NCI-H446 treated with DMSO at 0.1 percent for 48 hours (cell line): ENCODE results near the gene KLHL22.

Experiments
- DNase-seq: peaks from one replicate; lab custom pipeline; 2025; lab: John Stamatoyannopoulos, UW

KLHL22 gene

DNA sequence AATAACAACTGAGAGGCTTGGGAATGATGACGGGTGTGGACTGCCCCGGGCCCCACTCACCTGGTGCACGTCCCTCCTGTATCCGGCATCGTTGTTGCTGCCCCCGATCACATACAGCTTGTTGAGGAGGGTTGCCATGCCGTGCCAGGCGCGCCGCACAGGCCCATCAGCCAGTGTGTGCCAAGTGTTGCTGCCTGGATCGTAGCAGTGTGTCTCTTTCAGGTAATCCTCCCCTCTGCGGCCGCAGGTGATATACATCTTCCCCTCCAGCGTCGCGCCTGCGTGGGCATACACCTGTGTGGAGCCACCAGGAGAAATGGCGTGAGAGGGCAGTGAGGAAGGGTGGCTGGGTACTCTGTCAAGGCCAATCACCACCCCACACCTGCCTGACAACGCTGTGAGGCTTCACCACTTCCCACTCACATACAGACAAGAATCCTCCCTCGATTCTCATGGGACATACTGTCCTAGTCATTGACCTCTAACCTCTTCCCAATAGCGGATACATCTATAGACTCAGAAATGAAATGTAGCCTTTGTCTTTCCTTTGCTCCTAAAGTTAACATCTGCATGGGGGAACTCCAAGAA, 49.1 kb downstream of the KLHL22 start:
- DNase-seq: no peak

DNA sequence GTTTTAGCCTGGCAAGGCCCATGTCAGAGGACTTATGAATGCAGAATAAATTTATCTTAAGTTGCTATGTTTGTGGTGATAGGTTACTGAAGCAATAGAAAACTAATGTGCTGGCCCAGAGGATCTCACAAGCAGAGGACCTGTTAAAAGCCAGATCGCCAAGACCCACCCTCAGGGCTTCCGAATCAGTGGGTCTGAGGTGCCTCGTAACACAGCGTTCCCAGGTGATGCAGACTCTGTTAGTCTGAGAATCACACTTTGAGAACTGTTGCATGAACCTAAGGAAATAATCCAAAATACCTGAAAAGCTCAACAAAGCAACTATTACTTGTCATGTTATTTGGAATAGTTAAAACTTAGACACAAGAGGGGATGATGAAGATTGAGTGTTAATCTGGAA, 51.3 kb downstream of the KLHL22 start:
- no peak for DNase-seq

DNA sequence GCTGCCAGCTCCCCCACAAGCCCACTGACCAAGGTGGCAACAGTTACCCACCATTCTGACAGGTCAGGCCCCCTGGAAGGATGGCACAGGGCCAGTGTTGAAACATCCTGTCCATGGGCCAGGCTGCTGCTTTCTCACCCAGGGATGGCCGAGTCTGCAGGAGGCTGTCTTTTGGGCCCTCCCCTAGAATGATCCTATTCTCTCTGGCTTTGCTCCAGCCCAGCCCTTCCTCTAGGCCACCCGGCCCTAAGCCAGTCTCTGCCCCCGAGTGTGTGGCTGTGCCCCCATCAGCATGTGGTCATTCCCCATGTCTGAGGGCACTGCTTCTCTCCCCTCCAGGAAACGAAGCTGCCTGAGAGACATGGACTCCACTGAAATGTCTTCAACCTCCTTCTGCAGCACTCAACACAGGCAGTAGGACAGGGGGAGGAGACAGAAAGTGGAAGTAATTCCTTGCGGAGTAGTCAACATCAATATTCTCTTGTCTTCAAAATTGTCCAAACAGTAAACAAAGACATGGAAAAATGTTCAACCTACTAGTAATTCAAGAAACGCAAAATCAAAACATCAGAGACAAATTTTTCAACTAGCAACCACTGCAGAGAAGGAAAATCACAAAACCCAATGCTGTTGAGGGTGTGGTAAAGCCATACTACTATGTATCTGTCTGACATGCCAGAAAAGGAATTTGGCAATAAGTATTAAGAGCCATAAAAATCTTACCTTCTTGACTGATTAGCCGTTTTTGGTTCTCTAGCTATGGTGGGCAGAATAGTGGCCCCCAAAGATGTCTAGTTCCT, 52.9 kb downstream of the KLHL22 start:
- no peak for DNase-seq

DNA sequence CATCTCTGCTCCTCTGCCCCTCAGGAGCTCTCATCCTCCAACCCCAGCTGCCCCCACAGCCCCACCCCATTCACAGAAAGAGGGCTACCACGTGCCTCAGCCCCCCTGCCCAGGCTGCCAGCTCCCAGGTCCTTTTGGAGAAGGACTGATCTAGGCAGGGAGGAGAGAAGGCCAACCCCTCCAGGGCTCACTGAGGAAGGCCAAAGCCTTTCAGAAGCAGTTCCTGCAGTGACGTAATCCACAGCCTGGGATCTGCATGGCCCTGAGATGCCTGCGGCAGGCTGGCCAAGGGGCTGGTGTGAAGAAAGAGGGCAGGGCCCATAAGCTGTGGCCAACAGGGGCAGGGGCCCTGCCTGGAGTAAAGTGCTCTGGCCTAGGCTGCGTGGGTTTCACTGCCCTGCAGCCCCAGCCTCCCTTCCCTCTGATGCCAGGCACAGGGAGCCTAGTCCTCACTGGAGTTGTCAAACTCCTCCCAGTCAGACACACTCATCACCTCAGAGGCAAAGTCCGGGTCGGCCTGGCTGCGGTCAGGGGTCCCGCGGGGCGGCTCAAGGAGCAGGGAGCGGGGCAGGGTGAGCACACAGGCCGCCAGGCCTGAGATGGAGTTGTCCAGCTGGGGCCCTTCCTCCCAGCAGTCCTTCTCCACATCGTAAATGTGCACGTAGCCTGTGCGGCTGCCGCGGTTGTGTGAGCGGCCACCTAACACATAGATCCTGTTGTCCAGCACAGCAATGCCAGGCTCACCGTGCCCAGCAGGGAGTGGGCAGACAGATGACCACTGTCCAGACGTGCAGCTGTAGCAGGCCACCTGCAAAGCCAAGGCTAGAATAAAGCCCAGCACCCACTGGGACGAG, 53.7 kb downstream of the KLHL22 start:
- no peak for DNase-seq

DNA sequence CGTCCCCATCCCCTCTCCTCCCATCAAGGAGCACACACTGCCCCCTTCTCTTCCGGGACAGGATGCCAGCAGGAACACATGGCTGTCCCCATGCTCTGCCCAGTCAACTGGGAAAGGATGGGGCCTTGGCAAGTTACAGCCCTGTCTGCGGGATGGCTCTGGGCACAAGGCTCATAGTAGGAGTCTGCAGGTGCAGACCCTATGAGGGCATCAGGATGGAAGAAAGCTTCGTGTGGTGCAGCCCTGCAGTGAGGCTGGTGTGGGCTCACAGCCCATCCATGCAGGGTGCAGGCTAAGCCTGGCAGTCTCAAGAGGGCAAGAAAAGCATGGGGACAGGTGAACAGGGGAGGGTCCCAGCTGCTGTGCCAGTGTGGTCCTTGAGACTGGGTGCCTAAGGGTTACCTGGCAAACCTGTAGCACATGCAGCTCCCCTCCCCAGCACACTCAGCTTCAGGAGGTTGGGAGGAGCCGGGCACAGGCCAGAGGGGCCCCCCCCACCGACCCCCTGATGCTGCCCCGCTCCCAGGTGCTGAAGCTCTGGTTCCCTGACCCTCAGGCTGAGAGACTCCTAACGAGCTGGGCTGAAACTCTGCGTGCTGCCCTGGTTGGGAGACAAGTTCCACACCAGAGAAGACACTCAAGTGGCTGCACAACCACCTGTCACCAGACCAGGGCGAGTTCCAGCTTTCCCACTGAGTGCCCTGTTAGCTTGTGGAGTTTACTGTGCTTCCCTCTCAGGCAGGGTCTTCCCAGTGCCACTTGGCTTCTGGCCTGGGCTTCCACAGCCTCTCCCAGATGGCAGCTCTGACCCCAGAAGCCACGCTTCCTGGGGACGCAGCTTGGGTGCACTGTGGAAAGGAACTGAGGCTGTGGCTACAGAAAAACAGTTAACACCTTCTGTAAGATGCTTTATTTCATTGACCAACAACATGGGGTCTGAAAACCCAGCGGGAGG, 54.7 kb downstream of the KLHL22 start:
- DNase-seq: no peak

DNA sequence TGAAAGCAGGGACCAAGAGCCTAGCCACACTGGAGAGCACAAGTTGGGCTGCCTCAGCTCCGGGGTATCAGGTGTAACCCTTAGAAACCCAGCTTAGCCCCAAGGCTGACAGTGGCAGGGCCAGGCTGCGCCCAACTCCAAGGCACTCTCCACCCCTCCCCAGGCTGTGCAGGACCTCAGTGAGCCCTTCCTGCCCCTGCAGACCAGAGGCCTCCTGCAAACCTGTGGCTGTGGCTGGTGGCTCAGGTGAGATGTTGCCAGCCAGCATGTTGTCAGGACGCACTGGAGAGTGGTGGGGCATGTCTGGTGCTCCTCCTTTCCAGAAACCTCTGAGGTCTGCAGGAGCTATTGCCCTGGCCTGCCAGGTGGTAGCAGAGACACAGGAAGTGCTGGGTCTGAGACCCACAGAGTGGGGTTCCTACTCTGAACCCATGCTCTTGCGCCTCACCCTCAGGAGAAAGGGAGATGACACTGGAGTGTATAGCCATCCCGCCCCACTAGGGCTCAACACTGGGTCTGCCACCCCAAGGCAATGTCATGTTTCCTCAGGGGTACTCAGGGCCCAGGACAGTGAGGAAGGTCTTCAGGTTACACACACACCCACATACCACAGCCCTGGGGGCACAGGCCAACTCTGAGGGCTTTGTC, 55.5 kb downstream of the KLHL22 start:
- DNase-seq: no peak

DNA sequence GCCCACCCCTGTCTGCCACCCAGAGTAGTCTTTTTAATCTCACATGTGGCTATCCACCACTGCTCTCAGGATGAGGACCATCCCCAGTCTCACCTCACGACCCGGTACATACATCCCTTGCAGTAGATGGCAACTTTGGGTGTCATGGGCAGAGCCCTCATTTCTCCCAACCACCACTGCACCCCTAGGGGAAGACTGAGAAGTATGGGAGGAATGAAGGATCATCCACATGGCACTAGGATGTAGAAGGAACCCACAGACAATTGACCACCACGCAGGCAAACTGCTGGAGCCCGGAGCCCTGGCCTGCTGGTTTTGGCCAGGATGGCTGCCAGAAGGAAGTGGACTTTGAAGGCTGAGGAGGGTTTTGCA, 56.1 kb downstream of the KLHL22 start:
- no peak for DNase-seq

DNA sequence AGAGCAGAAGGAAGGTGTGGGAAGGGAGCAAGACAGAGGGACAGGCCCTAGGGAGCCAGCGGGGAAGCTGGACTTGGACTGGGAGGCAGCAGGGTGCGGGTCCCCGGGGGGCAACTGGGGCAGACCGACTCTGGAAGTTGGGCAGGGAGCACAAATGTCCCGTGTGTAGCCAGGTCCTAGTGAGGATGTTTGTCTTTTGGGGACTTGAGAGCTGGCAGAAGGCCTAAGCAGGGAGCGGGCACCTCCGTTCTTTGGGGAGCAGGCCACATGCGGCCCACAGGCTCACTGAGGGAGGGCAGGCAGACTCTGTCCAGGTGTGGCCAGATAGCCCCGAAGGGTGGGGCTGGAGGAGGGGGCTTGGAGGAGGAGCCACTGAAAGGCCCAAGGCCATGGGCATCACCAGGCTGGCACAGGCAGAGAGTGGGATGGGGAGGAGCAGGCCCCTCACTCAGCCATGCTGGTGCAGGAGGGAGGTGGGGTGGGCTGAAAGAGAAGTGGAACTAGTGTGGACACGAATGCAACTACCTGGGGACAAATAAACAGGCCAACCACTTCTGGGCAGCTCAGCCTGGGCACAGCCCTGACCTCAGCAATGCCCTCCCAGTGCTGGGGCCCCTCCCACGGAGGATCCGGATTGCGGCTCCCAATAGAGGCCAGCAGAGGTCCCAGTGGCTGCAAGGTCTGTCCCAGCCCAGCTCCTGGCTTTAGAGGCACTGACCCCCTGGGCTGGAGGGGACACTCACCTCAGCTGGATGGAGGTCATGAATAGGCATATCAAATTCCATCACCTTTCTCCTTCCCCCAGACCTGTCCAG, 56.7 kb downstream of the KLHL22 start:
- no peak for DNase-seq

DNA sequence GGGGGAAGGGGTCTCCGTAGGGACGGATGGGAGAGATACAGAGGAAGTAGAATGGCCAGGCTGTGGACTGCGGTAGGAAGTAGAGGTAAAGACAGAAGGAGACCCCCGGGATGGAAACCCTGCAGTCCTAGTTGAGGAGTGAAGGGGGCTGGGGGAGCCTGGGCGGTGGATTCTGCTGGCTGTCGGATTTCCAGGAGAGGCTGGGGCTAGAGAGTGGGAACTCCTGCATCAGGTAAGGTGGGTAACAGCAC, 57.2 kb downstream of the KLHL22 start:
- no peak for DNase-seq

DNA sequence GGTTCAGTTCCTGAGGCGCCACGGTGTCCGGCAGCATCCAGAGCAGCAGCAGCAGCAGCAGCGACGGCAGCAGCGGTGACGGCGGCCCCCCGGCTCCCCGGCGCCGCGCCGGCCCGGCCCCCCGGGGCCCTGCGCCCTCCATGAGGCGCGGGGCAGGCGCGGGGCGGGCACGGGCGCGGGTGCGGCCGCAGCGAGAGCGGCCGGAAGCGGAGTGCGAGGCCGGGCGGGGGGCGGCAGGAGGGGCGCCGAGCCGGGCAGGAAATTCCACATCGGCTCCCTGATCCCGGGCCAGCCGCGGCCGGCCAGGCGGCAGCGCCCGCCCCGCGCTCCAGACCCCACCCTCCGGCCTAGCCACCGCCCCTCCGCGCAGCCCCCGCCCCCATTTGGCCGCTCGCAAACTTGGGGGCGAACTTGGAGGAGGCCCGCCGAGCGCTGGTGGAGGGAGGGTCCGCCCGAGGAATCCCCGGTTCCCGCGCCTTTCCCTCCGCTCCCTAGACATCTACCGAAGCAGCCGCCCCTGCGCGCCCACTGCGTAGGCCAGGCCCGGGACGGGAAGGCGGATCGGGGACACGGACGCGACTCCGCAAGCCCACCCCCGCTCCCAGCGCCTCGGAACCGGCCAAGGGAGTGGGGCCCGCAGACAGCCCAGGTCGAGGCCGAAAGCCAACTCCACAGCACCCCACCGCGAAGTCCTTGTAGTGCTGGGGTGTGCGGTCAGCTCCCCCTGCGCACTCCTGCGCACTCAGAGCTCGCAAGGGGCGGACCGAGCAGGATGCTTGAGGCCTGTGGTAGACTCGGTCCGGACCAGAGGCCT, 57.8 kb downstream of the KLHL22 start, which contains the start of gene SCARF2:
Gene SCARF2, minus strand, starts transcription at position 213 of the 814 bp plus-strand sequence. Its CDS starts 71 bp downstream, at position 142.
- DNase-seq: no peak

DNA sequence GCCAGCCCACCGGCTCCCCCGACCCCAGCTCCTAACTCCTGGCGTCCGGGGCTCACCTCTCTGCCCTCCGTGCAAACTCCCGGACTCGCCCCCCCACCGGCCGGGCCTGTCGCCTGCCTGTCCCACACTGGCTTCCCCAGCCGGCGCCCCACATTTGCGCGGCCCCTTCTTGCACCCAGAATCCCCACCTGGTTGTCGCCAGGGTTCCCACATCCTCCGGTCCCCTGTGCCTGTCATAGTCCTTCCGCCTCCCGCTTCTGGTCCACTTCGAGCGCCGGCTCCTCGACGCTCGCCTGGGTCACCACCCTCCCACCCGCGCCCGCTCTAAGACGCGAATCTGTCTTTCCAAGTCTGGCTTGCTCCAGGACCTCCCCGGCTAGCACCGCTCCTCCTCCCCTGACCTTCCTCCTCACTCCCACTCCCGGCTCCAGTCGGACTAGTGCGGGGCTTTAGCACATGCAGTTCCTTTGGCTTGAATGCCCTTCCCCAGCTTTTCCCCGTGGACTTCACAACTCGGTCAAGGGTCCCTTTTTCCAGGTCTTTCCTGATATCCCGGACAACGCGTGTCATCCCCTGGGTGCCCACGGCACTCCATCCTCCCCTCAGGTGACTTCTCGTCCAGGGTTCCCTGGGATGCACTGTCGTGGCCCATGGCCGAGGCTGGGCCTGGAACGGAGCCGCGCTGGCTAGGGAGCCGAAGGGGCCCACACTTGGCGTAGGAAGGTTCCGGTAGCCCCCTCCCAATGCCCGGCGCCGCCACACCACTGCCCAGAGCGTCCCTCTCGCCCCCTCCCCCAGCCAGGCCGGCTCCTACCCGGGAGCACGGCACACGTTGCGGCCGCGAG, 58.6 kb downstream of the KLHL22 start:
- DNase-seq: no peak

DNA sequence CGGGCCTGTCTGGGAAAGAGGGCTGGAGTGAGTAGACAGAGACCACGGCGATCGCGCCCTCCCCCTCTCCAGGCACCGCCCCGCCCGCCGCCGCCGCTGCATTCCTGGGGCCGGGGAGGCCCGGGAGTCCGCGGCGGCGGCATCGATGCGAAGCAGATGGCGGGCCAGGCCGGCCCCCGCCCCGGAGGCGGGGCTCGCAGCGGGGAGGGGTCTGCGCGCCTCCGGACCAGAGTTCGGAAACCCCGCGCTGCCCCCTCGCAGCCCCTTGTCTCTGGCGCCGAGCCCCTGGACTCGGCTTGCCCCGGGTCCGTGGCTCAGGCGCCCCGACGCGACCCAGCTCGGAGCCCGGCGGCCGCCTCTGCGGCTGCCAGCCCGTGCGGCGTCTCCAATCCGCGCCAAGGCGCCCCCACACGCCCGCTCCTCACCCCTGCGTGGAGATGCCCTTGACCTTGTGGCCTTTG, 59.3 kb downstream of the KLHL22 start:
- DNase-seq: no peak

DNA sequence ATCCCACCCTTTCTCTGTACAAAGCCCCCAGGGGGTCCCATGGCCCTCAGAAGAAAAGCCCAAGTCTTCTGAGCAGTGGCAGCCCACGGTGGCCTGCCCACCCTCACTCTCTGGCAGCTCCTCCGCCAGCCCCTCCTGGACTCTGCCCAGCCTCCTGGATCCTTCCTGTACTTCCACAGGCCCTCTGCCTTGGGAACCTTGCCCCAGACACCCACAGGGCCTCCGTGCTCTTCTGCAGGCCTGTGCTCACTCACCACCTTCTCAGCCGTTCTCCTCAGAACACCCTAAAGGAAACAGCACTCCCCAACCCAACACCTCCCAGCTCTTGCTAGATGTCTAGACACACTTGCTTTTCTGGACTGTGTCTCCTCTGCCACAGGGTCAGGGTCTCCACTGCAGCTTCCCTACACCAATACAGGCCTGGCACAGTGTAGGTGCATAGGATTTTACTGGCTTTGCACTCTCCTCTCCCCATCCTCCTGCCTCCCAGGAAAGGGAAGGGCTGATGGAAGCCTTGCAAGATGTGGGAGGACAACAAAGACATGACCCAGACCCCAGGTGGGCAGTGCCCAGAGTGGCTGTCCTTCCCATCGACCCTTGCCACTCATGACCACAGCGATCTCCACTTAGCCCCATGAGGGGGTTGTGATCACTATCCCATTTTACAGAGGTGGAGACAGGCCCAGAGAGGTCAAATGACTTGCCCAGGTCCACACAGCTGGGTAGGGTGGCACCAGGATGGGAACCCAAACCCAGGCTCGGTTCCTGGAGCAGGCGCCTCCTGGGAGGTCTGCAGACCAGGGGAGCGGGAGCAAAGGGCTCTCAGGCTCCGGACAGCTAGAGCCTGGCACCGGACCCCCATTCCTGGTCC, 59.9 kb downstream of the KLHL22 start:
- DNase-seq: no peak

DNA sequence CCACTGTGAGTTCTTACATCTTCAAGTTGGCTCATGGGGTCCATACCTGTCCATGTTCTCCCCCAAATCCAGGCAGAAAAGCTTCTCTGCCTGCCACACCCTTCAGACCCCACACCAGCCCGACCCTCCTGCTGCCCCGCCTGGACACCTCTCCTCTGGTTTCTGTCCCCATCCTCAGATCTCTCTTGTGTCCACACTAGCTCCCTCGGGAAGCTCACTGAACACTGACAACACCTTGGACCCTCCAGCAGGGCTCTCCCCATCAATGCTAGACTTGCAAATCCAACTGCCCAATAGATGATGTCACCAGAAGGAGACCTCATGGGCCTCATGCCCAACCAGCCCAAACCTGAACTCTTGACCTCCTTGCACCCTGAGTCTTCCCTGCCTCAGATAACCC, 60.8 kb downstream of the KLHL22 start:
- DNase-seq: no peak

DNA sequence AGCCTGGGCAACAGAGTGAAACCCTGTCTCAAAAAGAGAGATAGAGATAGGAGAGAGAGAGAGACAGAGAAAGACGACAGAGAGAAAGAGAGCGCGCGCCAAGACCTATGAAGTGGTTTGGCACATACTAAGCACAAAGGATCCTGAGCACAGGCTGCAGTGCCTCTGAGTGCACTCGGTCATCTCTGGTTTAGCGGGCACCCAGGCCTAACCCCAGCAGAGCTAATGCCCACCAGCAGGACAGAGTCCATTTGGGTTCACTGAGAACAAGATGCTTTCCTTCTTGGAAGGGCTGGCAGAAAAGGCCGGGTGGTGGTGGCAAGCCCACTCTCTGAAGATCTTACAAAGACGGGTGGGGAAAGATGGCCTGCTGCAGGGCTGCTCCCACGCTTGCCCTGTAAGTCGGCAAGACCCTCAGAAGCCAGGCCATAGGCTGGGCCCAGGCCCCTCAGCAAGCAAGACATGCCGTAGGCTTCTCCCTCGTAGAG, 61.3 kb downstream of the KLHL22 start:
- DNase-seq: no peak

DNA sequence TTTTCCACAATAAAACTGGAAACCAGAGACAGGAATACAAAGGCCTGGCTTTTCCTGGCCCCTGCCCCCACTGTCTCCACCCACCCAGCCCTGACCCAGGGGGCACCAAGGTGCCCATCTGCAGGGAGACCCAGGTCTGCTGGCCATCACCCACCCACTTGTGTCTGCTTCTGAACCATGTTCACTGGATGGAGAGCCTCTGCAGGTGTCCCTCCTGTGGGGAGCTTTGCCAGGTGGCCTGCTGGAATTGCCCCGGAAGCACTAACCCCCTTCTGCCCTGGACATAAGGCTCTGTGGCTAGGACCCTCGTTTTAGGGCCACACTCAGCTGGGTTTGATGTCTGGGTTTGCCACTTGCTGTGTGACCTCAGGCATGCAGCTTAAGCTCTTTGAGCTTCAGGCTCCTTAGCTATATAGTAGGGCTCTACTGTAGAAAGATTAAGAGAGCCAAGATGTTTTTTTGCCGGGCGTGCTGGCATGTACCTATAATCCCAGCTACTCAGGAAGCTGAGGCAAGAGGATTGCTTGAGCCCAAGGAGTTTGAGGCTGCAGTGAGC, 61.8 kb downstream of the KLHL22 start:
- no peak for DNase-seq

DNA sequence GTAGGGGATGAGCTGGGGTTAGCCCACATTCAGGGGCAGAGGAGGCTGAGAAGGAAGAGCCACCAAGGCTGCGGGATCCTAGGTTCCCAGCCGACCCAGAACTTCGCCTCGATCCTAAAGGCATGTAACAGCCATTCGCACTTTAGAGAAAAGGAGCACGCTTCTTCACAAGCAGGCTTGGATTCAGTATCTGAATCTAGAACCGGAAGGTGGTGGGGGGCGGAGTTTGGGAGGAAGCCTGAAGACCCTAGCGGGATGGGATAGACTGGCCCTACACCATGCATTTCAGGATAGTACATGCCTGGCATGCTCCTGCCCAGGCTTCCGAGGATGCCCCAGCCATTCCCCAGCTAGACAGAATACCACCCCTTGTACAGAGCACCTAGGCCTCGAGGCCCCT, 62.4 kb downstream of the KLHL22 start:
- no peak for DNase-seq
